Neural cell (in vitro differentiated cells): ENCODE results near the gene DEAF1. TPM values are rescaled to one million over a fixed set of nuclear protein-coding genes. Genes with fewer than 3 reads are reported as not detected.

ENCODE experiments used
- H2AFZ ChIP-seq: fragments of 200-600, 300-800 bp; sonication (generic), shearing (Covaris generic); 2 replicates; pipeline ENCODE4 v1.6.0; 2014; ENCODE audit warnings: low read depth, mild to moderate bottlenecking, antibody characterized with exemption, low read length, moderate library complexity
- H3F3A ChIP-seq: fragments of 200-600 bp; shearing (Covaris generic); 2 replicates; pipeline ENCODE4 v1.6.1; 2016; ENCODE audit warnings: mild to moderate bottlenecking, moderate library complexity, mixed read lengths, antibody characterized with exemption, low read length; ENCODE audit not compliant: insufficient read depth, poor library complexity, severe bottlenecking
- H3K27ac ChIP-seq: fragments of 200-600, 300-800 bp; sonication (generic), shearing (Covaris generic); 2 replicates; pipeline ENCODE4 v1.5.1; 2014; ENCODE audit warnings: mild to moderate bottlenecking, low read length, moderate library complexity
- H3K27me3 ChIP-seq: fragments of 300-800, 200-600 bp; sonication (generic), shearing (Covaris generic); 2 replicates; pipeline ENCODE4 v1.6.0; 2014; ENCODE audit warnings: mild to moderate bottlenecking, low read depth, low read length, moderate library complexity; ENCODE audit not compliant: insufficient read depth
- H3K36me3 ChIP-seq: fragments of 300-800, 200-600 bp; sonication (generic), shearing (Covaris generic); 2 replicates; pipeline ENCODE4 v1.5.1; 2014; ENCODE audit warnings: mild to moderate bottlenecking, antibody characterized with exemption, low read length, moderate library complexity; ENCODE audit not compliant: insufficient read depth
- H3K4me2 ChIP-seq: fragments of 300-800, 200-600 bp; sonication (generic), shearing (Covaris generic); 2 replicates; pipeline ENCODE4 v1.6.0; 2014; ENCODE audit warnings: mild to moderate bottlenecking, low read length
- H3K4me3 ChIP-seq: fragments of 300-800, 200-600 bp; sonication (generic), shearing (Covaris generic); 2 replicates; pipeline ENCODE4 v1.5.1; 2014; ENCODE audit warnings: mild to moderate bottlenecking, low read length, moderate library complexity
- H3K79me2 ChIP-seq: fragments of 200-600 bp; shearing (Covaris generic); replicated peaks from 2 replicates; pipeline ENCODE4 v1.6.0; 2014; ENCODE audit warnings: mild to moderate bottlenecking, low read length, moderate library complexity; ENCODE audit not compliant: insufficient read depth
- H3K9ac ChIP-seq: fragments of 300-800, 200-600 bp; sonication (generic), shearing (Covaris generic); 2 replicates; pipeline ENCODE4 v1.6.1; 2016; ENCODE audit warnings: mild to moderate bottlenecking, low read length, mixed read lengths
- H3K9me2 ChIP-seq: fragments of 200-600 bp; shearing (Covaris generic); 2 replicates; pipeline ENCODE4 v1.6.1; 2016; ENCODE audit warnings: mild to moderate bottlenecking, low read length, mixed read lengths; ENCODE audit not compliant: insufficient read depth
- H3K9me3 ChIP-seq: fragments of 200-600, 300-800 bp; sonication (generic), shearing (Covaris generic); 2 replicates; pipeline ENCODE4 v1.6.1; 2016; ENCODE audit warnings: mild to moderate bottlenecking, mixed run types, low read length, moderate library complexity, mixed read lengths
- H4K20me1 ChIP-seq: fragments of 200-600 bp; shearing (Covaris generic); 2 replicates; pipeline ENCODE4 v1.6.1; 2016; ENCODE audit warnings: mild to moderate bottlenecking, mixed run types; ENCODE audit not compliant: insufficient read depth
- EP300 ChIP-seq: fragments of 450-650 bp; conservative IDR thresholded peaks from 2 replicates; pipeline ENCODE4 v1.6.1; 2014; ENCODE audit warnings: antibody characterized with exemption, mild to moderate bottlenecking, moderate library complexity; ENCODE audit not compliant: poor library complexity, severe bottlenecking
- EZH2 ChIP-seq: fragments of 200-600, 300-800 bp; shearing (Covaris generic), sonication (generic); IDR thresholded peaks from 2 replicates; pipeline ENCODE4 v1.6.1; 2014; ENCODE audit warnings: antibody characterized with exemption, low read length, borderline replicate concordance, mild to moderate bottlenecking; ENCODE audit not compliant: insufficient read depth, poor library complexity, severe bottlenecking
- MXI1 ChIP-seq: fragments of 450-650 bp; conservative IDR thresholded peaks from 2 replicates; pipeline ENCODE4 v1.6.1; 2014; ENCODE audit warnings: antibody characterized with exemption, mild to moderate bottlenecking; ENCODE audit not compliant: poor library complexity, severe bottlenecking
- POLR2AphosphoS5 ChIP-seq: IDR thresholded peaks from 2 replicates; pipeline ENCODE4 v1.6.1; 2012
- RAD21 ChIP-seq: fragments of 450-650 bp; conservative IDR thresholded peaks from 2 replicates; pipeline ENCODE4 v1.6.1; 2014; ENCODE audit warnings: antibody characterized with exemption, mild to moderate bottlenecking, moderate library complexity
- SMC3 ChIP-seq: fragments of 450-650 bp; conservative IDR thresholded peaks from 2 replicates; pipeline ENCODE4 v1.6.1; 2014; ENCODE audit warnings: antibody characterized with exemption, mild to moderate bottlenecking, moderate library complexity; ENCODE audit not compliant: poor library complexity
- TAF1 ChIP-seq: IDR thresholded peaks from 2 replicates; pipeline ENCODE4 v1.6.1; 2012; ENCODE audit warnings: low read depth
- polyA plus RNA-seq: library from polyadenylated mRNA; depleted of rRNA; stranded (reverse); fragments of >200 nt; gene quantifications from 2 replicates; pipeline ENCODE4 v1.2.3, GENCODE V29; 2014
- TF ChIP-seq, protein P1 (sequence below): fragments of 450-650 bp; IDR thresholded peaks from 2 replicates; pipeline ENCODE4 v1.5.1; 2014; ENCODE audit warnings: antibody characterized with exemption, mild to moderate bottlenecking, moderate library complexity; ENCODE audit not compliant: poor library complexity, severe bottlenecking
- TF ChIP-seq, protein P2 (sequence below): IDR thresholded peaks from 2 replicates; pipeline ENCODE4 v1.6.1; 2012; ENCODE audit warnings: borderline replicate concordance

Gene DEAF1
- polyA plus RNA-seq, 1 donor from 2014 or later = 87.6 TPM

DNA sequence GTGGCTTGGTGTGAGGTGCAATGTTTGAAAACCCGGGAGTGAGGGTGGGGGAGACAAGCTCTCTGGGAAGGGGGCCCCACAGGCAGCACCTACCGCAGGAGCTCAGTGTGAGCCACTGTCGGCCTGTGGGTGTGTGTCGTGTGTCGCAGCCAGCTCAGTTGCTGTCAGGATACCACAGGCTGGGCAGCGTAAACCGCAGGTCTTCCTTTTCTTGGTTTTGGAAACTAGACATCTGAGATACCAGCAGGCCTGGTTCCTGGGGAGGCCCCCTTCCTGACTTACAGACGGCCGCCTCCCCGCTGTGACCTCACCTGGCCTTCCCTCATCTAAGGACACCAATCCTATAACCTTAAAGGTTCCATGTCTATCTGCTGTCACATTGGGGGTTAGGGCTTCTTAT is 98.6 kb downstream of the DEAF1 start:
- Histone ChIP-seq H4K20me1 (no peaks in the 10 kb centered on the region), H3K4me3 (no peak overlapping the region), H3K27me3 (no peaks in the 10 kb centered on the region), H2AFZ (no peak overlapping the region), H3F3A (no peaks in the 10 kb centered on the region), H3K9me2 (no peaks in the 10 kb centered on the region), H3K27ac (no peak overlapping the region), H3K4me2 (no peak overlapping the region), H3K36me3 (peaks cover 4% of the 10 kb centered on the region), H3K9me3 (no peaks in the 10 kb centered on the region), H3K9ac (no peak overlapping the region), H3K79me2 (no peaks in the 10 kb centered on the region)
- TF ChIP-seq, protein P1, sequence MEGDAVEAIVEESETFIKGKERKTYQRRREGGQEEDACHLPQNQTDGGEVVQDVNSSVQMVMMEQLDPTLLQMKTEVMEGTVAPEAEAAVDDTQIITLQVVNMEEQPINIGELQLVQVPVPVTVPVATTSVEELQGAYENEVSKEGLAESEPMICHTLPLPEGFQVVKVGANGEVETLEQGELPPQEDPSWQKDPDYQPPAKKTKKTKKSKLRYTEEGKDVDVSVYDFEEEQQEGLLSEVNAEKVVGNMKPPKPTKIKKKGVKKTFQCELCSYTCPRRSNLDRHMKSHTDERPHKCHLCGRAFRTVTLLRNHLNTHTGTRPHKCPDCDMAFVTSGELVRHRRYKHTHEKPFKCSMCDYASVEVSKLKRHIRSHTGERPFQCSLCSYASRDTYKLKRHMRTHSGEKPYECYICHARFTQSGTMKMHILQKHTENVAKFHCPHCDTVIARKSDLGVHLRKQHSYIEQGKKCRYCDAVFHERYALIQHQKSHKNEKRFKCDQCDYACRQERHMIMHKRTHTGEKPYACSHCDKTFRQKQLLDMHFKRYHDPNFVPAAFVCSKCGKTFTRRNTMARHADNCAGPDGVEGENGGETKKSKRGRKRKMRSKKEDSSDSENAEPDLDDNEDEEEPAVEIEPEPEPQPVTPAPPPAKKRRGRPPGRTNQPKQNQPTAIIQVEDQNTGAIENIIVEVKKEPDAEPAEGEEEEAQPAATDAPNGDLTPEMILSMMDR = no peak
- TF ChIP-seq, protein P2, sequence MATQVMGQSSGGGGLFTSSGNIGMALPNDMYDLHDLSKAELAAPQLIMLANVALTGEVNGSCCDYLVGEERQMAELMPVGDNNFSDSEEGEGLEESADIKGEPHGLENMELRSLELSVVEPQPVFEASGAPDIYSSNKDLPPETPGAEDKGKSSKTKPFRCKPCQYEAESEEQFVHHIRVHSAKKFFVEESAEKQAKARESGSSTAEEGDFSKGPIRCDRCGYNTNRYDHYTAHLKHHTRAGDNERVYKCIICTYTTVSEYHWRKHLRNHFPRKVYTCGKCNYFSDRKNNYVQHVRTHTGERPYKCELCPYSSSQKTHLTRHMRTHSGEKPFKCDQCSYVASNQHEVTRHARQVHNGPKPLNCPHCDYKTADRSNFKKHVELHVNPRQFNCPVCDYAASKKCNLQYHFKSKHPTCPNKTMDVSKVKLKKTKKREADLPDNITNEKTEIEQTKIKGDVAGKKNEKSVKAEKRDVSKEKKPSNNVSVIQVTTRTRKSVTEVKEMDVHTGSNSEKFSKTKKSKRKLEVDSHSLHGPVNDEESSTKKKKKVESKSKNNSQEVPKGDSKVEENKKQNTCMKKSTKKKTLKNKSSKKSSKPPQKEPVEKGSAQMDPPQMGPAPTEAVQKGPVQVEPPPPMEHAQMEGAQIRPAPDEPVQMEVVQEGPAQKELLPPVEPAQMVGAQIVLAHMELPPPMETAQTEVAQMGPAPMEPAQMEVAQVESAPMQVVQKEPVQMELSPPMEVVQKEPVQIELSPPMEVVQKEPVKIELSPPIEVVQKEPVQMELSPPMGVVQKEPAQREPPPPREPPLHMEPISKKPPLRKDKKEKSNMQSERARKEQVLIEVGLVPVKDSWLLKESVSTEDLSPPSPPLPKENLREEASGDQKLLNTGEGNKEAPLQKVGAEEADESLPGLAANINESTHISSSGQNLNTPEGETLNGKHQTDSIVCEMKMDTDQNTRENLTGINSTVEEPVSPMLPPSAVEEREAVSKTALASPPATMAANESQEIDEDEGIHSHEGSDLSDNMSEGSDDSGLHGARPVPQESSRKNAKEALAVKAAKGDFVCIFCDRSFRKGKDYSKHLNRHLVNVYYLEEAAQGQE = no peak
- TF ChIP-seq MXI1 = no peak
- no peak for TF ChIP-seq EZH2
- TF ChIP-seq RAD21 = no peak
- no peak for TF ChIP-seq SMC3
- TF ChIP-seq TAF1 = no peak
- TF ChIP-seq EP300 = no peak
- no peak for TF ChIP-seq POLR2AphosphoS5

DNA sequence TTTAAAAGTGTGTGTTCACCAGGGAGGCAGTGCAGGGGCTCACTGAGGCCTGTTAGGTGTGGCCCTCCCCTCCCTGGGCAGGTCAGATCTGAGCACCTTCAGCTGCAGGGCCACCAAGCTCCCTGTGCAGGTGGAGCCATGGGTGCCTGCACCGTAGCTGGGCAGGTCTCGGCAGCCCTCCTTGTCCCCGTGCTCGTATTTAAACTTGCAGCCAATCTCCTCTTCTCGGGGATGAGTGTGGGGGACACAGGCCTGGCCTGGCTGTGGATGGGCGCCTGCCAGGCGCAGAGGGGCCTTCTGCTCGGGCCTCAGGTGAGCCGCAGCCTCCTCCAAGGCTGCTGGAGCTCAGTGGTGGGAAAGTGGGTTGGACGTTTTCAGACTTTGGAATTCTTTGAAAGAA is 99.6 kb downstream of the DEAF1 start:
- Histone ChIP-seq H3F3A (no peaks in the 10 kb centered on the region), H3K9ac (no peak overlapping the region), H3K27ac (no peak overlapping the region), H3K9me3 (no peaks in the 10 kb centered on the region), H3K4me2 (no peak overlapping the region), H3K79me2 (no peaks in the 10 kb centered on the region), H3K4me3 (no peak overlapping the region), H3K27me3 (no peaks in the 10 kb centered on the region), H3K36me3 (peaks cover 4% of the 10 kb centered on the region), H3K9me2 (no peaks in the 10 kb centered on the region), H4K20me1 (no peaks in the 10 kb centered on the region), H2AFZ (no peak overlapping the region)
- TF ChIP-seq MXI1 (no peak), TAF1 (no peak), EZH2 (no peak), RAD21 (no peak), EP300 (no peak), SMC3 (no peak), POLR2AphosphoS5 (no peak)
- TF ChIP-seq, protein P1 = no peak
- TF ChIP-seq, protein P2 = no peak
